HUES48 (cell line): ENCODE data around the gene AMMECR1.

Experiments used
- H3K27ac ChIP-seq: one replicate; pipeline ENCODE4 v1.7.0; 2013; ENCODE audit warnings: low read depth, low read length, inconsistent platforms
- H3K27me3 ChIP-seq: 2 replicates; pipeline ENCODE4 v1.6.1; 2013; ENCODE audit warnings: mild to moderate bottlenecking, low read length; ENCODE audit not compliant: control insufficient read depth, insufficient read depth
- H3K36me3 ChIP-seq: 2 replicates; pipeline ENCODE4 v1.6.1; 2013; ENCODE audit warnings: low read length; ENCODE audit not compliant: control insufficient read depth, insufficient read depth
- H3K4me1 ChIP-seq: 2 replicates; pipeline ENCODE4 v1.6.1; 2013; ENCODE audit warnings: mild to moderate bottlenecking, low read length; ENCODE audit not compliant: control insufficient read depth, insufficient read depth
- H3K4me3 ChIP-seq: 2 replicates; pipeline ENCODE4 v1.5.1; 2013; ENCODE audit warnings: mild to moderate bottlenecking, low read depth, low read length
- H3K9ac ChIP-seq: 2 replicates; pipeline ENCODE4 v1.6.1; 2013; ENCODE audit warnings: mild to moderate bottlenecking, low read depth, low read length, moderate library complexity
- H3K9me3 ChIP-seq: 2 replicates; pipeline ENCODE4 v1.6.1; 2013; ENCODE audit warnings: low read length; ENCODE audit not compliant: control insufficient read depth, insufficient read depth

AMMECR1 gene

DNA sequence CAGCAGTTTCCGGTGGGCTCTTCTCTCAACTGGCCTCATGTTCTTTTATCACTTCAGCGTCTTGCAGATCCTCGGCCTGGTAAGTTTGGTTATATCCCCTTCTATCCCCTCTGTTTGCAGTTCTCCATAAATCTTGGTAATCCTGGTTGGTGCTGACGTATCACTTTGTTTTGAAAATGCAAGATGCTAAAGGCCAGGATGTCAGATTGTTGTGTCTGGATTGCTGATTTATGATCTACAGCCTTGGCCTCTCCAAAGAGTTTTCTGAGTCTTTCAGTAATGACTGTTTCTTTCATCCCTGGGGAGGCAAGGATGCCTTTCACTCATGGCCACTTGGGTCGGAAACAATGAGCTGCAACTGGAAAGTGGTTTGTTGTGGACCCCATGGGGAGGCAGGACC lies 146.4 kb downstream of the AMMECR1 start:
- Histone ChIP-seq H3K4me3 (no peak overlapping the region), H3K27ac (no peak overlapping the region), H3K36me3 (peaks cover 6% of the 10 kb centered on the region; the same call in 1 of the 2 replicates), H3K9ac (no peak overlapping the region), H3K27me3 (no peaks in the 10 kb centered on the region), H3K9me3 (no peaks in the 10 kb centered on the region), H3K4me1 (peaks cover 5% of the 10 kb centered on the region; the same call in 1 of the 2 replicates)

DNA sequence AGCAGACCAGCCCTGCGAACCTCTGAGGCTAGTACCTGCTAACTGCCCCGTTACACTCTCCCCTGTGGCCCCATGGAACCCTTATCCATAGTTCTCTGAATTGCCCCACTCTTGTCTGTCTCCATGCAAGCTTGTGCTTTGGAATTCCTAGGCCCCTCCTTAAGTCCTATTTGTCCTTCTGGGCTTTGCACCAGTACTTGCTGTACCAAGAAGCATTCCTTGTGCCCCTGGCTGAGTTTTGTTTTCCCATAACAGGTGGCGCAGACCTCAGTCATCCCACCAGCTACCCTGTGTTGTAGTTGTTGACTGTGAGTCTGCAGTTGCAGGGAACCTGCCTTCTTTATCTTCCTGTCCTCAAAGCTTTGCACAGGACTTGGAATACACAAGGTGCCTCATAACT lies 147.9 kb downstream of the AMMECR1 start:
- H3K36me3 ChIP-seq, result peaks cover 6% of the 10 kb centered on the region; the same call in 1 of the 2 replicates
- no peaks in the 10 kb centered on the region for H3K27me3 ChIP-seq
- H3K9me3 ChIP-seq, result no peaks in the 10 kb centered on the region
- H3K9ac ChIP-seq, result no peak overlapping the region
- H3K27ac ChIP-seq, result no peak overlapping the region
- no peak overlapping the region for H3K4me3 ChIP-seq
- peaks cover 5% of the 10 kb centered on the region; the same call in 1 of the 2 replicates for H3K4me1 ChIP-seq

DNA sequence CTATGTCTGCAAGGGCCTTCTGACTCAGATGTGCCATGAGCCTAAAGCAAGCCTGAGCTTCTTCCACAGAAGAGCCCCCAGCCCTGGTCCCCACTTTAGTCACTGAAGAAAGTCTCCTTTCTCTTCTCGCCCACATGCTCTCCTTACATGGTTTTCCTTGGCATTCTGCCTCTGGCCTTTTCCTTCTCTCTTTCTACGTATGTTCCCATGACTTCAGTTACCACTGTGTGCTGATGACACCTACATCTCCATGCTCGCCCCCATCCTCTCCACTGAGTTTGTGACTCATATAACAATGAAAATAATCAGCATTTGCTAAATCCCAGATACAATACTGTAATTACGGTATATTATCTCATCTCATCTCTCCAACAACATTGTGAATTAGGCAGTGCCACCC lies 149.3 kb downstream of the AMMECR1 start:
- no peak overlapping the region for H3K27ac ChIP-seq
- peaks cover 5% of the 10 kb centered on the region; the same call in 1 of the 2 replicates for H3K4me1 ChIP-seq
- no peaks in the 10 kb centered on the region for H3K27me3 ChIP-seq
- H3K9me3 ChIP-seq, result no peaks in the 10 kb centered on the region
- H3K4me3 ChIP-seq, result no peak overlapping the region
- H3K9ac ChIP-seq, result no peak overlapping the region
- H3K36me3 ChIP-seq, result peaks cover under 1% of the 10 kb centered on the region; the same call in 1 of the 2 replicates

DNA sequence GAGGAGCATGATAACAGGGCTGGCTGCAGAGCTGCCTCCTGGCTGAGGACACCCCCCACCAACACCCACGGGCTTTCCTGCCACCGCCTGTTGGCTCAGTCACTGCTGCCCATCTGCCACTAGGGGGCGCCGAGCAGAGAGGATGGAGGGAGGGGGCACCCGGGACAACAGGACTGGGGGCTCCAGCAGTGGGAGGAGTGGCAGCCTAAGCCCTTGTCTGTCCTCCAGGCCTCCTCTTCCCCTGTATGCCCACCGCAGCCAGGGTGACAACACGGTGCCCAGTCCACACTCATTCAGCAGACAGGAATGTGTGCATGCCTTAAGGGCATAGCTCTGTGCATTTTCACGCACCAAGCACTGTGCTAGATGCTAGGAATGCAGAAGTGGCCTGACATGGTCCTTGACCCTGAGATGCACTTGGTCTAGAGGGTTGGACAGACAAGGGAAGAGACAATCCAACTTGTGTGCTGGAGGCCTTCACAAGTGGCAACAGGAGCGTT lies 149.9 kb downstream of the AMMECR1 start:
- no peak overlapping the region for H3K4me3 ChIP-seq
- no peak overlapping the region for H3K27ac ChIP-seq
- no peak overlapping the region for H3K9ac ChIP-seq
- H3K27me3 ChIP-seq, result no peaks in the 10 kb centered on the region
- peaks cover 5% of the 10 kb centered on the region; the same call in 1 of the 2 replicates for H3K4me1 ChIP-seq
- no peaks in the 10 kb centered on the region for H3K36me3 ChIP-seq
- no peaks in the 10 kb centered on the region for H3K9me3 ChIP-seq

DNA sequence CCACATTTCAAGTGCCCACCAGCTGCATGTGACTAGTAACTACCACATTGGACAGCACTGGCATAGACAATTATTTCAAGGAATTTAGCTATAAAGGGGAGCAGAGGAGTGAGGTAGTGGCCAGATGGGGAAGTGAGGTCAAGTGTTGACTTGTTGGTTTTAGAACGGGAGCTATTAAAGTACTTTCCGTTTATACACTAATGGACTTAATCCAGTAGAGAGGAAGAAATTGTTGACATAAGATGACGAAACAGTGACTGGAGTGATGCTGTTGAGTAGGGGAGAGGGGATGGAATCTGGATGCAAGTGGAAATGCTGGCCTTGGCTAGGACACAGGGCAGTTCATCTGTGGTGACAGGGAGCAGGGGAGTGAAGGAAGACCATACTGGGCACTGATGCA lies 154.4 kb downstream of the AMMECR1 start:
- Histone ChIP-seq H3K36me3 (no peaks in the 10 kb centered on the region), H3K9me3 (no peaks in the 10 kb centered on the region), H3K4me3 (no peak overlapping the region), H3K27me3 (no peaks in the 10 kb centered on the region), H3K9ac (no peak overlapping the region), H3K4me1 (peaks cover 5% of the 10 kb centered on the region; the same call in 1 of the 2 replicates), H3K27ac (no peak overlapping the region)

DNA sequence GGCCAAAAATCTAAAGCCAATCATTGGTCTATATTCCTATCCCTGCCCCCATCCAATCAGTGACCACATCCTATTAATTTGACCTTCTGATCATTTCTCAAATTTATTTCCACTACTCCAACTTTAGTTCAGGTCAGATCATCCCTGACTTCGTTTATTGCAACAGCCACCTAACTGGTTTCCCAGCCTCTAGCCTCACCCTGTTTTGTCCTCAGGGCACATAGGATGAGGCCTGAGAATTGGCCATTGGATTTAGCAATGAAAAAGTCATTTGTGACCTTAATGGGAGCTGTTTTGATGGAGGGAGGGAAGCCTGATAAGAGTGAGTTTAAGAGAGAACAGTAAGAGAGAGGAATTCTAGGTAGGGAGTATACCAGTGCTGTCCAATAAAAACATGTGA lies 155.0 kb downstream of the AMMECR1 start:
- H3K9ac ChIP-seq, result no peak overlapping the region
- H3K4me1 ChIP-seq, result peaks cover 3% of the 10 kb centered on the region; the same call in 1 of the 2 replicates
- no peak overlapping the region for H3K4me3 ChIP-seq
- H3K36me3 ChIP-seq, result no peaks in the 10 kb centered on the region
- no peaks in the 10 kb centered on the region for H3K9me3 ChIP-seq
- H3K27ac ChIP-seq, result no peak overlapping the region
- no peaks in the 10 kb centered on the region for H3K27me3 ChIP-seq

DNA sequence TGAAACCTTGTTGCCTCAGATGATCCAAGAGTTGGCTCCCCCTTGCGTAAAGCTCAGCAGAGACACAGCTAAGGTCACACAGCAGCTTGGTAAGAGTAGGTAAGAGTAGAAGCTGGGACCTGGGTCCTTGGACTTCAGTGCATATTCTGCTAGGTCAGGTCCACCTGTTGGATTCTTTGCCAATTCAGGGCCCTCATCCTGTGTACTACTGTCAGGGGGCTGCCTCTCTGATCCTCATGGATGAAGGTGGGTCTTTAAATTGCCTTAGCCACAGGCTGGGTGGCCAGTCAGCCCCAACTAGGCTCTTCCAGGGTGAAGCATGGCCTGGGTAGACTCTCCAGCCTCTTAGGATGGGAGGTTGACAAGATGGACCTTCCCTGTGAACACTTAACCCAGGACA lies 155.8 kb downstream of the AMMECR1 start:
- Histone ChIP-seq H3K27me3 (no peaks in the 10 kb centered on the region), H3K9ac (no peak overlapping the region), H3K27ac (no peak overlapping the region)

DNA sequence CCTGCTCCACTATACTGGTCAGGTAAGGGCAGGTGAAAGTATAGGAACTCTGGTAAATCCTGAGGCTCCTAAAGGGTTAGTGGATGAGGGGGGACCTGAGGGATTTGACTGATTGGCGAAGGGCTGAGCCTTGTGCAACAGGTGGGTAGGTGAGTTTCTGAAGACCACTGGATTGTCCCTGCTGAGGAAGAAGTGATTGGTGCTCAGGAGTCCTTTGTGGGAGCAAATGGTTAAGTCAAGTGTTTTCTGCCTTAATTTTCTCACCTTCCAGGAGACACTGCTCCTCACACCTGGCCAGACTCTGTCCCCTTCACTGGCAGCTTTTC lies 156.6 kb downstream of the AMMECR1 start:
- no peaks in the 10 kb centered on the region for H3K36me3 ChIP-seq
- H3K4me1 ChIP-seq, result no peaks in the 10 kb centered on the region
- H3K9ac ChIP-seq, result no peak overlapping the region
- H3K4me3 ChIP-seq, result no peak overlapping the region
- no peaks in the 10 kb centered on the region for H3K9me3 ChIP-seq
- H3K27ac ChIP-seq, result no peak overlapping the region
- H3K27me3 ChIP-seq, result 0 out of 2 replicates have a peak, but pooled peaks cover 4% of the 10 kb centered on the region

More for the DNA sequence above, 155.8 kb downstream of the AMMECR1 start:
- no peaks in the 10 kb centered on the region for H3K36me3 ChIP-seq
- no peaks in the 10 kb centered on the region for H3K9me3 ChIP-seq
- no peak overlapping the region for H3K4me3 ChIP-seq
- no peaks in the 10 kb centered on the region for H3K4me1 ChIP-seq

DNA sequence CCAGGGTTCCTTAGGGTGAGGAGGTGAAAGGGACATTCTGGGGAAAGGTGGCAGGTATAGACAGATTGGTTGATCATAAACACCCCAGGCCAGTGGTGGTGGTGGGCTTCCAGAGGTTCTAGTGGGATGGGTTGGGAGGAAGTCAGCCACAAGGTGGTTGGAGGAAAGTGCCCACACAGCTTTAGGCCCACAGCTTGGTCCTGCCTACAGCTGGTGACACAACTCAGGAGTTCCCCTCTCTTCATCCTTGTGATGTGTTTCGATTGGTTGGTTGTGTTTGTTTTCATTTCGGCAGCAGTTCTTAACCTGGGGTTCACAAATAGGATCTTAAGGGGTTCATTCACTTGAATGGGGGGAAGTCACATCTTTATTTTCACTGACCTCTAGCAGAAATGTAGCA lies 158.0 kb downstream of the AMMECR1 start:
- H3K4me1 ChIP-seq, result no peaks in the 10 kb centered on the region
- H3K4me3 ChIP-seq, result no peak overlapping the region
- H3K27me3 ChIP-seq, result 0 out of 2 replicates have a peak, but pooled peaks cover 4% of the 10 kb centered on the region
- H3K9me3 ChIP-seq, result no peaks in the 10 kb centered on the region
- H3K9ac ChIP-seq, result no peak overlapping the region
- no peak overlapping the region for H3K27ac ChIP-seq
- H3K36me3 ChIP-seq, result no peaks in the 10 kb centered on the region

DNA sequence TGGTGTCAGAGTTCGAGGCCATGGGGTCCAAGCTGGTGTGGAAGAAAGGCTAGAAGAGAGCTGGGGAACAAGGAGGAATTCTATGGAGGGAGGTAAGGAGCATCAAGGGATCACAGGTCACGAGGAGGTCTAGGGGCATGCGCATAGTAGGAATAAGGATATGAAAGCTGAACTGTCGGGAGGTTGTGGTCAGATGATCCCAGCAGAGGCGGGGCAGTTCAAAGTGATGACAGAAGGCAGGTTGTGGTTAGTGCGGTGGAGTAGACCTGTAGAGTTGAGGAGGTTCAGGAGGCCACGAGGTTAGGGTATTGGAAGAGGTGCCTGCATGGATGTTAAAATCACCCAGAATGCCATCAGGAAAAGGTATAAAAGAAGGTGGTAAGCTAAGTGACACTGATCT lies 158.7 kb downstream of the AMMECR1 start:
- H3K9ac ChIP-seq, result no peak overlapping the region
- no peaks in the 10 kb centered on the region for H3K4me1 ChIP-seq
- H3K36me3 ChIP-seq, result no peaks in the 10 kb centered on the region
- H3K27ac ChIP-seq, result no peak overlapping the region
- 0 out of 2 replicates have a peak, but pooled peaks cover 4% of the 10 kb centered on the region for H3K27me3 ChIP-seq
- no peaks in the 10 kb centered on the region for H3K9me3 ChIP-seq
- no peak overlapping the region for H3K4me3 ChIP-seq

DNA sequence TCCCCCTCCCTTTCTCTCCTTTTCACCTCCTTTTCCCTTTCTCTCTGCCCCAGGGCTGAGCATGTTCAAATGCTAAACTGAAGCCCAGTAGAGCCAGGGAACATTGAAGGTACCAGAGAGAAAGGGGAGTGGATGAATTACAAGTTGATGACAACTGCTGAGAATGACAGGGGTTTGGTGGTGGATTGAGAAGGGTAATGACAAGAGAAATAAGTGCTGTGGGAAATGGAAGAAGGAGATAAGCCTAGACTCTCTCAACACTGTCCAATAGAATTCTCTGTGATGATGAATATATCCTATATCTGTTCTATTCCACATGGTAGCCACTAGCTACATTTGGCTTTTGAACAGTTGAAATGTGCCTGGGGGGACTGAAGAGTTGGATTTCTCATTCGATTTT lies 160.4 kb downstream of the AMMECR1 start:
- no peak overlapping the region for H3K27ac ChIP-seq
- no peak overlapping the region for H3K4me3 ChIP-seq
- 0 out of 2 replicates have a peak, but pooled peaks cover 4% of the 10 kb centered on the region for H3K27me3 ChIP-seq
- H3K36me3 ChIP-seq, result no peaks in the 10 kb centered on the region
- no peaks in the 10 kb centered on the region for H3K9me3 ChIP-seq
- no peak overlapping the region for H3K9ac ChIP-seq
- no peaks in the 10 kb centered on the region for H3K4me1 ChIP-seq
